Fibroblast of skin of left biceps (primary cell): ENCODE measurements around the gene CEACAM21.

Source experiments
- DNase-seq, 2 experiments: peaks; one replicate each; pipeline ENCODE4 v3.0.0-alpha.2; 2013; ENCODE audit warnings: low read depth in 2 of 2

CEACAM21 gene

GRCh38 chr19:41575998-41576397 lies at the start of gene CEACAM21:
Gene CEACAM21, plus strand, starts transcription at chr19:41576166. Its CDS starts 109 bp downstream, at chr19:41576275.
- no peak for DNase-seq

GRCh38 chr19:41527089-41527488 lies 48.9 kb upstream of the CEACAM21 start:
- DNase-seq = no peak

- no peak for DNase-seq
Observed at GRCh38 chr19:41528106-41528505, 47.9 kb upstream of the CEACAM21 start.

GRCh38 chr19:41529484-41530183 lies 46.3 kb upstream of the CEACAM21 start:
- no peak for DNase-seq

- no peak for DNase-seq
Observed at GRCh38 chr19:41530184-41530534, 45.8 kb upstream of the CEACAM21 start.

GRCh38 chr19:41530761-41531301 lies 45.1 kb upstream of the CEACAM21 start:
- DNase-seq = no peak

GRCh38 chr19:41531438-41532311 lies 44.3 kb upstream of the CEACAM21 start:
- peak in 1 of 2 experiments; percentile 8 for DNase-seq

- no peak for DNase-seq
Observed at GRCh38 chr19:41532526-41532925, 43.4 kb upstream of the CEACAM21 start.

- no peak for DNase-seq
Observed at GRCh38 chr19:41533671-41534215, 42.2 kb upstream of the CEACAM21 start.

- no peak for DNase-seq
Observed at GRCh38 chr19:41535029-41535622, 40.8 kb upstream of the CEACAM21 start.

- DNase-seq = no peak
Observed at GRCh38 chr19:41537789-41538188, 38.2 kb upstream of the CEACAM21 start.

- no peak for DNase-seq
Observed at GRCh38 chr19:41540041-41540695, 35.8 kb upstream of the CEACAM21 start.

GRCh38 chr19:41541990-41542584 lies 33.9 kb upstream of the CEACAM21 start:
- DNase-seq = no peak

- no peak for DNase-seq
Observed at GRCh38 chr19:41542622-41543021, 33.3 kb upstream of the CEACAM21 start.

- DNase-seq = no peak
Observed at GRCh38 chr19:41543582-41543981, 32.4 kb upstream of the CEACAM21 start.

GRCh38 chr19:41545547-41545946 lies 30.4 kb upstream of the CEACAM21 start:
- no peak for DNase-seq

GRCh38 chr19:41546386-41546789 lies 29.6 kb upstream of the CEACAM21 start:
- no peak for DNase-seq

GRCh38 chr19:41546961-41547360 lies 29.0 kb upstream of the CEACAM21 start:
- no peak for DNase-seq

GRCh38 chr19:41547569-41547968 lies 28.4 kb upstream of the CEACAM21 start:
- DNase-seq = no peak

GRCh38 chr19:41548047-41548446 lies 27.9 kb upstream of the CEACAM21 start:
- DNase-seq = no peak
